Testis (tissue), 2 donors: ENCODE data around the gene HTN1.

ENCODE experiments used
- POLR2A ChIP-seq: fragments of 450-650 bp; IDR thresholded peaks from one replicate; pipeline ENCODE4 v1.6.1; 2017; ENCODE audit warnings: antibody characterized with exemption, mild to moderate bottlenecking, moderate library complexity
- TF ChIP-seq, protein P1 (sequence below), 3 experiments: fragments of 450-650 bp in 2 of 3; fragments of 200-600 bp in 1 of 3; sonication (generic) in 1 of 3; IDR thresholded peaks; one replicate each; pipeline ENCODE4 v1.5.1; 2016 to 2019; ENCODE audit warnings: antibody characterized with exemption in 3 of 3, mild to moderate bottlenecking in 2 of 3, moderate library complexity in 1 of 3

DNA sequence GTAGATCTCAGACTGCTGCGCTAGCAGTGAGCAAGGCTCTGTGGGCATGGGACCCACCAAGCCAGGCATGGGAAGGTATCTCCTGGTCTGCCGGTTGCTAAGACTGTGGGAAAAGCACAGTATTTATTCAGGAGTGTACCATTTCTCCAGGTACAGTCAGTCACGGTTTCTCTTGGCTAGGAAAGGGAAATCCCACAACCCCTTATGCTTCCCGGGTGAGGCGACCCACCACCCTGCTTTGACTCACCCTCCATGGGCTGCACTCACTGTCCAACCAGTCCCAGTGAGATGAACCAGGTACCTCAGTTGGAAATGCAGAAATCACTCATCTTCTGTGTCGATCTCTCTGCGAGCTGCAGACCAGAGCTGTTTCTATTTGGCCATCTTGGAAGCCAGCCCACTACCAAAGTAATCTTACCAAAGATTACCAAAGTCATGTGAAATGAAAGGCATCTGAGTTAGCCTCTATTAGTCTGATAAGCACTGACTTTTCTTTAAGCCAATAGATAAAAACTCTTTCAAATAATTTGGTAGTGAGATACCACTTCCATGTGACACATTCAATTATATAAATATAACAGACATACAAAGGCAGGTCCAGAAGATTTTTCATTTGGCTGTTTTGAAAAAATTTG is 8.5 kb upstream of the HTN1 start:
- TF ChIP-seq, protein P1, sequence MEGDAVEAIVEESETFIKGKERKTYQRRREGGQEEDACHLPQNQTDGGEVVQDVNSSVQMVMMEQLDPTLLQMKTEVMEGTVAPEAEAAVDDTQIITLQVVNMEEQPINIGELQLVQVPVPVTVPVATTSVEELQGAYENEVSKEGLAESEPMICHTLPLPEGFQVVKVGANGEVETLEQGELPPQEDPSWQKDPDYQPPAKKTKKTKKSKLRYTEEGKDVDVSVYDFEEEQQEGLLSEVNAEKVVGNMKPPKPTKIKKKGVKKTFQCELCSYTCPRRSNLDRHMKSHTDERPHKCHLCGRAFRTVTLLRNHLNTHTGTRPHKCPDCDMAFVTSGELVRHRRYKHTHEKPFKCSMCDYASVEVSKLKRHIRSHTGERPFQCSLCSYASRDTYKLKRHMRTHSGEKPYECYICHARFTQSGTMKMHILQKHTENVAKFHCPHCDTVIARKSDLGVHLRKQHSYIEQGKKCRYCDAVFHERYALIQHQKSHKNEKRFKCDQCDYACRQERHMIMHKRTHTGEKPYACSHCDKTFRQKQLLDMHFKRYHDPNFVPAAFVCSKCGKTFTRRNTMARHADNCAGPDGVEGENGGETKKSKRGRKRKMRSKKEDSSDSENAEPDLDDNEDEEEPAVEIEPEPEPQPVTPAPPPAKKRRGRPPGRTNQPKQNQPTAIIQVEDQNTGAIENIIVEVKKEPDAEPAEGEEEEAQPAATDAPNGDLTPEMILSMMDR (IDR thresholded peaks at IDR 0.05) = no peak
- no peak for TF ChIP-seq POLR2A
